Lower leg skin (tissue), 4 donors: ENCODE data around the gene EFTUD2. TPM values are rescaled to one million over a fixed set of nuclear protein-coding genes. Genes with fewer than 3 reads are reported as not detected.

ENCODE experiments used
- DNase-seq, 2 donors: peaks; one replicate each; pipeline ENCODE4 v3.0.0-alpha.2; 2019; ENCODE audit warnings: low spot score in 2 of 2
- H3K4me3 ChIP-seq: fragments of 200-600 bp; sonication (generic); 2 replicates; pipeline ENCODE4 v1.5.1; 2017; ENCODE audit warnings: mild to moderate bottlenecking, low read depth; ENCODE audit not compliant: poor library complexity, severe bottlenecking
- POLR2A ChIP-seq, 2 donors: fragments of 450-650 bp; IDR thresholded peaks; one replicate each; pipeline ENCODE4 v1.6.1; 2016 to 2017; ENCODE audit warnings: antibody characterized with exemption in 2 of 2, mild to moderate bottlenecking in 1 of 2, moderate library complexity in 1 of 2
- WGBS, 2 donors: methylation state at CpG; one replicate each; pipeline ENCODE4 v1.1.5; 2018; 5-methylcytosine and 5-hydroxymethylcytosine counted together
- intact Hi-C: fragments of 100-400 bp; cut with DNase I; formaldehyde crosslinking; loops from one replicate; pipeline ENCODE4 v1.15.0; 2023; ENCODE audit warnings: low total_unique reads
- total RNA-seq, 4 donors: library from RNA; depleted of rRNA; stranded (reverse); fragments of >200 nt; gene quantifications; one replicate each; pipeline ENCODE4 v1.1.0, GENCODE V29; 2016
- TF ChIP-seq, protein P1 (sequence below), 3 donors: fragments of 450-650 bp; IDR thresholded peaks; one replicate each; pipeline ENCODE4 v1.5.1; 2016; ENCODE audit warnings: antibody characterized with exemption in 3 of 3, mild to moderate bottlenecking in 3 of 3, moderate library complexity in 2 of 3

The EFTUD2 gene
- total RNA-seq, 4 donors from 2014 or later = 45.0 to 69.2 (median 51.5) TPM

- H3K4me3 ChIP-seq = no peak overlapping the region
- 93 to 97% methylated on average over 6 of the region's 6 CpGs for WGBS, 2 donors
- intact Hi-C loops = loop anchor here (5.0 kb wide), 1 partner anchor 1102 kb away; no protein-coding TSS in a partner anchor
- no peak for DNase-seq
- TF ChIP-seq POLR2A (IDR thresholded peaks at IDR 0.05) = no peak
- TF ChIP-seq, protein P1, sequence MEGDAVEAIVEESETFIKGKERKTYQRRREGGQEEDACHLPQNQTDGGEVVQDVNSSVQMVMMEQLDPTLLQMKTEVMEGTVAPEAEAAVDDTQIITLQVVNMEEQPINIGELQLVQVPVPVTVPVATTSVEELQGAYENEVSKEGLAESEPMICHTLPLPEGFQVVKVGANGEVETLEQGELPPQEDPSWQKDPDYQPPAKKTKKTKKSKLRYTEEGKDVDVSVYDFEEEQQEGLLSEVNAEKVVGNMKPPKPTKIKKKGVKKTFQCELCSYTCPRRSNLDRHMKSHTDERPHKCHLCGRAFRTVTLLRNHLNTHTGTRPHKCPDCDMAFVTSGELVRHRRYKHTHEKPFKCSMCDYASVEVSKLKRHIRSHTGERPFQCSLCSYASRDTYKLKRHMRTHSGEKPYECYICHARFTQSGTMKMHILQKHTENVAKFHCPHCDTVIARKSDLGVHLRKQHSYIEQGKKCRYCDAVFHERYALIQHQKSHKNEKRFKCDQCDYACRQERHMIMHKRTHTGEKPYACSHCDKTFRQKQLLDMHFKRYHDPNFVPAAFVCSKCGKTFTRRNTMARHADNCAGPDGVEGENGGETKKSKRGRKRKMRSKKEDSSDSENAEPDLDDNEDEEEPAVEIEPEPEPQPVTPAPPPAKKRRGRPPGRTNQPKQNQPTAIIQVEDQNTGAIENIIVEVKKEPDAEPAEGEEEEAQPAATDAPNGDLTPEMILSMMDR (IDR thresholded peaks at IDR 0.05) = no peak
These were observed 23.5 kb downstream of the EFTUD2 start for GRCh38 chr17:44875761-44876160.

DNA sequence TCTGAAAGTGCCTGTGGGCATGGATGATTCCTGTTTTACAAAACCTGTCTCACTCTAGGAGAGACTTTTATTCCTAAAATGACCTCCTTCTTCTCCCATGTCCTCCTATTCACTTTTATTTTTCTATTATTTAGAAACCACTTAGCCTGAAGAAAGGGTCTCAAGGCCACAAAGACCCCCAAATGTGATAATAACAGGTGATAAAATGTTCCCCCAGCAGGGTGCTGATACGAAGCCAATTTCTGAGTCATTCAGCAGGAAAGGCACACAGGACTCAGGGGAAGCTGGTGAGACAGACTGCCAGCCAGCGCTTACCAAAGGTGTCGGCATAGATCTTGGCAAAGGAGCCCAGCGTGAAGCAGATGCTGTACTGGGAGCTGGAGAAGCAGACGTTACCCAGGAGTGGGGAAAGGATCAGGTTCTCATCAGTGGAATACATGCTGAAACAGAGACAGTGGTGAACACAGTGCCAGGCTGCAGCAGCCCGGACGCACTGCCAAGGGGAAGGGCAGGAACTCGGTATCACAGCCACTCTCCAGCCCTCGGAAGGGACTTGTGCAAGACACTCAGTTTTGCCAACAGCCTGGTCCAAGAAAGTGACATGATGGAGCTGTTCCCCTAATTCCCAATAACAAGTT is 27.0 kb downstream of the EFTUD2 start:
- WGBS, 2 donors = 60 to 61% methylated on average over 9 of the region's 9 CpGs
- TF ChIP-seq, protein P1 (IDR thresholded peaks at IDR 0.05) = no peak
- TF ChIP-seq POLR2A (IDR thresholded peaks at IDR 0.05) = no peak
- no peak overlapping the region for H3K4me3 ChIP-seq
- DNase-seq = no peak
- intact Hi-C loops = no loop called here

DNA sequence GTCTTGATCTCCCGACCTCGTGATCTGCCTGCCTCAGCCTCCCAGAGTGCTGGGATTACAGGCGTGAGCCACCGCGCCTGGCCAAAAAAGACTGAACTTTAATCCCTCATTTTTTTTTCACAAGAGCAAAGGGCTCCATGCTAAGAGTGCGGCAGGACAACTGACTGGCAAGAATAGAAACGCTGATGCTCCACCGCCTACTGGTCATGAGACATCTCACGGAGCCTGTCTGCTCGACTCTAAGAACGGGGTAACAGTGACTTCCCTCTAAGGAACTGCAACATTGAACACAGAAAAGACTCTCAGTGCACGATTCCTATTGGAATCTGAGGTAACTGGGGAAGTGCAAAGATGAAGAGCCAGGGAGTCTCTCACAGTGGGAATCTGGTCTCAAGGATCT is 27.7 kb downstream of the EFTUD2 start:
- WGBS, 2 donors = 98 to 99% methylated on average over 12 of the region's 12 CpGs
- TF ChIP-seq, protein P1 (IDR thresholded peaks at IDR 0.05) = no peak
- TF ChIP-seq POLR2A (IDR thresholded peaks at IDR 0.05) = no peak
- no peak for DNase-seq
- H3K4me3 ChIP-seq = no peak overlapping the region
- intact Hi-C loops = no loop called here

DNA sequence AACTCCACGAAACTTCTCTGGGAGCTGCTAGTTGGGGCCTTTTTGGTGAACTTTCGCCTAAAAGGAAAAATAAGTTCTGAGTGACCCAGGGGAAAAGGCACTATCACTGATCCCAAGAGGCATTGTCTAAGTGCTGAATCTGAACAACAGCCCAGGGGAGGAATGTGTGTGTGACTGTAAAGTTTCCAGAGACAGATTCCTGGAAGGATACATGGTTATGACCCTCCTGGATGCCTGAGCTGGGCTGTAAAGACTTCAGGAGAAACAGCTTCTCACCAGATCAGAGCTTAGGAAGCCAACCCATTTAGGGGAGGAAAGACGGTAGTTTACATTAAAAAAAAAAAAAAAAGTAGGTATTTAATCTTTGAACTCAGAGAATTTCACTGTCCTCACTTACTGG is 31.4 kb downstream of the EFTUD2 start:
- no peak for DNase-seq
- intact Hi-C loops = no loop called here
- TF ChIP-seq, protein P1 (IDR thresholded peaks at IDR 0.05) = no peak
- TF ChIP-seq POLR2A (IDR thresholded peaks at IDR 0.05) = no peak
- 83 to 87% methylated on average over 3 of the region's 3 CpGs for WGBS, 2 donors
- H3K4me3 ChIP-seq = no peak overlapping the region

GRCh38 chr17:44865931-44866330 is 33.3 kb downstream of the EFTUD2 start:
- no peak overlapping the region for H3K4me3 ChIP-seq
- intact Hi-C loops = no loop called here
- DNase-seq = no peak
- no peak for TF ChIP-seq POLR2A (IDR thresholded peaks at IDR 0.05)
- TF ChIP-seq, protein P1 (IDR thresholded peaks at IDR 0.05) = no peak
- 78% methylated on average over 6 of the region's 6 CpGs for WGBS, 2 donors

GRCh38 chr17:44865231-44865660 is 34.0 kb downstream of the EFTUD2 start:
- TF ChIP-seq, protein P1 (IDR thresholded peaks at IDR 0.05) = peak in 1 of 3 donors; percentile 58
- TF ChIP-seq POLR2A (IDR thresholded peaks at IDR 0.05) = no peak
- peak; percentile 58 to 89 for DNase-seq
- whole genome bisulfite sequencing, 2 donors = 56 to 75% methylated on average over 1 of the region's 1 CpG
- no peak overlapping the region for H3K4me3 ChIP-seq
- intact Hi-C loops = no loop called here
